A204.1 (cell line): ENCODE results near the gene RNF152.

Source experiments
- FAIRE-seq: peaks from 2 replicates; lab custom pipeline; 2012; peaks lifted over from hg19 to GRCh38; lab: Jason Lieb, UNC

The RNF152 gene, protein sequence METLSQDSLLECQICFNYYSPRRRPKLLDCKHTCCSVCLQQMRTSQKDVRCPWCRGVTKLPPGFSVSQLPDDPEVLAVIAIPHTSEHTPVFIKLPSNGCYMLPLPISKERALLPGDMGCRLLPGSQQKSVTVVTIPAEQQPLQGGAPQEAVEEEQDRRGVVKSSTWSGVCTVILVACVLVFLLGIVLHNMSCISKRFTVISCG

DNA sequence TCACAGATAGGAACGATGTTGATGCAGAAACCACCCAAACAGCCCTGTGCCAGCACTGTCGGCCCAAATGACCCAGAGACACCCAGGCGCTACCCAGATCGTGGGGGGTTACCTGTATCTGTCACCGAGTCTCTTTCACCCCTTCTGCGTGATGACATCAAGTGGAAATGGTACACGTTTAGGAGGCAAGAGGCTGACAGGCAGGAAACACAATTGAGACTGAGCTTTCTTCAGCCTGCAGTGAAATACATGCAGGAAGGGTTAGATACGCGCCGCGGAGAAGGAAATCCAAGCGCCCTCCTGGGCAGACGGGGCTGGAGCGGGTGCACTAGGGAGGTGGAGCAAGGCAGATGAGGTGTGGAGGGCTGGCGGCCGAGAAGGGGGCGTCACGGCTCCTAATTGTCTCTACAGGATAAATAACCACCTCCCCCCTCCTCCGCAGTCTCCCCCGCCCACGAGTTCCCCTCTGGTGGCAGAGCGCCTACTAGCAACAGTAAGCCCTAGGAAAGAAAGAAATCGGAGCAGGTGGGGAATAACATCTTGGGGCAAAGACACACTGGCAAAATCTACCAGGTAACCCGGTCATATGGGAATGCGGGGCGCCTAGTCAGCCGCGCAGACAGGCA is at the start of gene RNF152:
TSS of gene RNF152 (minus strand) at position 325 of the 626 bp plus-strand sequence. CDS start 76,544 bp downstream, outside the sequence.
- FAIRE-seq: no peak

DNA sequence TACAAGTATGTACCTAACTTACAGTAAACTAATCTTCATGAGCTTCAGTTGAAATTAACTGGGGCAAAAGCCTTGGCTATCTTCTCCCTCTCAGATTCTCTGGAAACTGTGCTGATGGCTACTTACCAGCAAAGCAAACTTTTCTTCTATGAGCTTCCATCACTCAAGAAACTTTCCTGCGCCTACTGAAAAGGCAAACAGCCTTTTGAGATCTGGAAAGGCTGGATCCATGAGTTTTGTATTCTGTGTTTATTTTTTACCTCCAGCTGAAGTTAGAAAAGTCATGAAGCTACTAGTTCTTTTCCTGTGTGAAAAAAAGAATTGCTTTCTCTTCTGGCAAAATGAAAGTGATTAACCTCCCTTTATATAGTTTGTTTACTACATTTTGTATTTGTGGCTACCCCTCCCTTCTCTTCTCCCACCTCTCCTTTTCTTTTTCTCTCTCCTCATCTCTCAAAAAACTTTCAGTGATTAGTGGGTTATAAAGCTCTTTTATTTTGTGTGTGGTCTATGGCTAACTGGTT is 49.2 kb upstream of the RNF152 start:
- no peak for FAIRE-seq

GRCh38 chr18:61939046-61939674 is 46.4 kb upstream of the RNF152 start:
- FAIRE-seq: no peak

DNA sequence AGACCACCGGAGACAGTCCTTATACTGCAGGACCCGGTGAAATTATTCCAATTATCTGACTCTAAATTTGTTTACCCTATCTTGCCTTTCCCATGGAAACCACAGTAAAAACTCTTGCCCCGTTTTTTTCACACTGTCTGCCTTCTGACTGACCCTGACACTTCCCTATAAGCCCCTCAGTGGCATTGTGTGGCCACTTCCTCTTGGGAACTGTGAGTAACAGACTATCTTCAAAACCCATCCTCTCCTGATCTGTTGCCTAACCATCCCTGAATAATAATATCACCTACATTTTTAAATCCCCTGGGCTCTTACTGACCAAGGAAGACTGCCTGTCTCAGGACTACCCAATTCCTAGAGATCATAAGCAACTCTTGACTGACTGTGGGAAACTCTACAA is 42.6 kb upstream of the RNF152 start:
- no peak for FAIRE-seq

GRCh38 chr18:61931654-61932379 is 39.0 kb upstream of the RNF152 start:
- no peak for FAIRE-seq

GRCh38 chr18:61929881-61930640 is 37.3 kb upstream of the RNF152 start:
- FAIRE-seq: no peak

DNA sequence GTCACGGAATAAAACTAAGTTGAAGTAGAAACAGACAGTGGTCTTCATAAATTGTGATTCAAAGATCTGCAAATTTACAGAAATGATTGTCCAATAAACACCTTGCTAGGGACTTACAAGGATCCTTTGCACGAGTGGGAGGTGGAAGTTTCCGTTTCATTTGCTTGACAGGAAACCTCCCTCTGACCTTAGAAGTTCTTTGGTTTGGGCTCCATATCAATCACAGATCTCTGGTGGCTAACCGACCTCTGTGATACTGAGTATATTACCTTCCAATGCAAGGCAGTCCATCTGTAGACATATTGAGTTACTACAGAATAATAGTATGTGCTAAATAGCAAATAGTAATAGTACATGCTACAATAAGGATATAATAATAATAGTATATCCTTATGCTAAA is 33.7 kb upstream of the RNF152 start:
- no peak for FAIRE-seq

DNA sequence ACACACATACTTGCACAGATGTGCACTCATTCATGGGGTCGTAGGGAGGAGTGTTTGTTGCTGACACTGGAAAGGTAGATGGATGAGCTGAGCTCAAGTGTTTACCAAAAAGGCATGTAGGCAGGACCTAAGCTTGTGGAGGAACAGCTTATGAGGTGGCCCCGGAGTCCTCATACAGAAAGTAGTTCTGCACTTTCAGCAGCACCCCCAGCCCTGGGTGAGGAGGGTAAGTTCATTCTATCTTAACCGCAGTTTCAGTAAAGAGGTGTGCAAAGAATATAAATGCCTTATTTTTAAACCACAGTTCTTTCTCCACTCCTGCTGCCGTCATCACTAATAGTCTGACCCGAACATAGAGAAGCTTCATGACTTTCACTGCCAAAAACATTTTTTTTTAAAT is 31.7 kb upstream of the RNF152 start:
- no peak for FAIRE-seq

- FAIRE-seq: no peak
Measured at GRCh38 chr18:61922435-61922834, 29.6 kb upstream of the RNF152 start.

GRCh38 chr18:61921621-61922235 is 28.9 kb upstream of the RNF152 start:
- no peak for FAIRE-seq

DNA sequence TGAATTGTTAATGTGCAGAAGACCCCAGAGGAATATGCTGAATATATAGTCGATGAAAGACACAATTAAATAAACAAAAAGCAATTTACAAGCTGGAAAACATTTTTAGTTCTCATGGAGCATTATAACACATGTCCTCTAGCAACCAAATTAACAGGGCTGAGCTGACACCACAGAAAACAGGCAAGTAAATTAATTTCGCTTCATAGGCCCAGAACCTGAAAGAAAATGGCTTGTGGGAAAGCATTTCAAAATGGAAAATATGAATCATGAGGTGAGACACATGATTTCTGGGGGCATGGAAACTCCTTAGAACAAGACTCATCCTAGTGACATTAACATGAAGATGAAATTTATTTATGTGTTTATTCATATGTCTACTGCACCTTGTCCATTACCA is 25.0 kb upstream of the RNF152 start:
- no peak for FAIRE-seq

DNA sequence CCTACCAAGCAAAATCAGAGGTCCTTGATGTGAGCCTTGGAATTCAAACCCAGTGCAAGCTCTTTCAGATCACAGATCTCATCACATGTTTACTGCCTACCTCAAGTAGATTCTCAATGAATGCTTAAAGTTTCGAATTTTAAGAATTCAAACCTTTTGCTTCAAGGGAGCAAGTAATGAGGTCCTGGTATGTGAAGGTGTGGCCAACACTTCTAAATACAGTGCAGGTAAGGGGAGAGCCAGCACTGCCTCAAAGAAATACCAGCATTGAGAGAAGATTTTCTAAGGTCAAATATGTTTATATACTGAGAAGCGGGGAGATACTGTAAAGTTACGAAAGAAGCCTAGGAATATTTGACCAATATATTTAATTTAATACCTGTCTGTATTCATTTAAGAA is 19.7 kb upstream of the RNF152 start:
- FAIRE-seq: no peak

DNA sequence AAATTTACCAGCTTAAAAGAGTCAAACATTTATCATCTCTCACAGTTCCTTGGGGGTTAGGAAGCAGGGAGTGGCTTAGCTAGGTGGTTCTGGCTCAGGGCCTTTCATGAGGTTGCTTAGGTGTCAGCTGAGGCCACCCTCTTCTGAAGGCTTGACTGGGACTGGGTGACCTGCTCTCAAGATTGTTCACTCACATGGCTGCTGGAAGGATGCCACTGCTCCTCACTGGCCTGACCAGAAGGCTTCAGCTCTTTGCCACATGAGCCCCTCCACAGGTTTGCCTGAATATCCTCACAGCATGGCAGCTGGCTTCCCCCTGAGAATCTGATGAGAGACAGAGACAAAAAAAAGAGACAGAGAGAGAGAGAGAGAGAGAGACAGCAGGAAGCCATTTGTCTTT is 17.3 kb upstream of the RNF152 start:
- no peak for FAIRE-seq

DNA sequence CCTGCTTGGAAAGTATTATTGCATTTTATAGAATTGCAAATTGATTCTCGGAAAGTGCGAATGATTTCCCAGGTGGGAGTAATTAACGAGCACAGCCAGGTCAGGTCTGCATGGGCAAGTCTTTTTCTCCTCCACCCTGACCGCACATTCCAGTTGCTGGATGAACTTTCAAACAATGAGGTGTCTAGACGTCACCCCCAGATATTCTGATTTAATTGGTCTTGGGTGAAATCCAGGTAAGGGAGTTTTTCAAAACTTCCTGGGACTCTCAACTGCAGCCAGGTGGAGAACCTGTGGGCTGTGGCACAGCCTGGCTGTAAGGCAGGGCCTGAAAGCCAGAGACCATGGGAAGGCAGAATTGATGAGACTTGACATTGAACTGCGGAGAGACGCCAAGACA is 15.9 kb upstream of the RNF152 start:
- no peak for FAIRE-seq

GRCh38 chr18:61901323-61901986 is 8.6 kb upstream of the RNF152 start:
- FAIRE-seq: no peak

- no peak for FAIRE-seq
Measured at GRCh38 chr18:61900504-61901281, 7.9 kb upstream of the RNF152 start.

GRCh38 chr18:61898640-61899101 is 5.9 kb upstream of the RNF152 start:
- FAIRE-seq: no peak

DNA sequence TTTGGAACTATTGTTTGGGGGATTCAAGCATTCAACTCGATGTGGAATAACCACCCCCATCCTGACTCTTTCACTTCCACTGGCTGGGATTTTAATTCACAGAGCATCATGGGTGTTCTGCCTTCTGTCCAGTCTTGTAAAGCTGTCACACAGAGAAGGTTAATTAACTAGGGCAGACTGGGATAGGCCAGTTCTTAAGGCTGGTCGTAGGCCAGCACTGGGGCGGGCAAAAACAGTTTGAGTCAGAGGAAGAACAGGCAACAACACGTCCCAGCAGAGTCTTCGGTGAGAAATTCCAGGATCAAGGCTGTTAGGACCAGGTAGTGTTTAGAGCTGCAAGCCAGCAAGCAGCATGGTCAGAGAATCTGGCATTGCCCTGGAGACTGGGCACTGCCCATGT is 4.0 kb upstream of the RNF152 start:
- no peak for FAIRE-seq

DNA sequence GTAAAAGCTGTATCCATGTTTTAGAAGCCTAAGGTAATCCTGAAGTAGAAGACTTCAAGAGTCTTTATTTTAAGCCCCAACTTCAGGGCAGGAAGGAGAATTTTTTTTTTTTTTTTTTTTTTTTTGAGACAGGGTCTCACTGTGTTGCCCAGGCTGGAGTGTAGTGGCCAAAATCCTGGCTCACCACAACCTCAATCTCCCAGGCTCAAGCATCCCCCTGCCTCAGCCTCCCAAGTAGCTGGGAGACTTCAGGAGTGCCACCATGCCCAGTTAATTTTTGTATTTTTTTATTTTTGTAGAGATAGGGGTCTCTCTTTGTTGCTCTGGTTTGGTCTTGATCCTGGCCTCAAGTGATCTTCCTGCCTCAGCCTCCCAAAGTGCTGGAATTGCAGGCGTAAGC is 3.3 kb upstream of the RNF152 start:
- no peak for FAIRE-seq
